ENCODE measurements around the gene HUS1B. TPM values are rescaled to one million over a fixed set of nuclear protein-coding genes. Genes with fewer than 3 reads are reported as not detected.

The HUS1B gene
- 1 to 10 TPM; 1.2 to 3.0 TPM for total RNA-seq
- polyA plus RNA-seq: under 1 TPM; 0.31 to 0.35 TPM
- long read RNA-seq, donor 1: 0 reads
- long read RNA-seq, donor 2, partial matches to known transcripts: 0 of 1 reads
- long read RNA-seq, donor 2, other reads (novel, unspliced or antisense): 0 of 1 reads
- long read RNA-seq, donor 3: 0 reads
- long read RNA-seq, donor 4, partial matches to known transcripts: 0 of 1 reads
- long read RNA-seq, donor 4, other reads (novel, unspliced or antisense): 0 of 1 reads
- long read RNA-seq, donor 5, partial matches to known transcripts: 0 of 1 reads
- long read RNA-seq, donor 5, other reads (novel, unspliced or antisense): 0 of 1 reads

DNA sequence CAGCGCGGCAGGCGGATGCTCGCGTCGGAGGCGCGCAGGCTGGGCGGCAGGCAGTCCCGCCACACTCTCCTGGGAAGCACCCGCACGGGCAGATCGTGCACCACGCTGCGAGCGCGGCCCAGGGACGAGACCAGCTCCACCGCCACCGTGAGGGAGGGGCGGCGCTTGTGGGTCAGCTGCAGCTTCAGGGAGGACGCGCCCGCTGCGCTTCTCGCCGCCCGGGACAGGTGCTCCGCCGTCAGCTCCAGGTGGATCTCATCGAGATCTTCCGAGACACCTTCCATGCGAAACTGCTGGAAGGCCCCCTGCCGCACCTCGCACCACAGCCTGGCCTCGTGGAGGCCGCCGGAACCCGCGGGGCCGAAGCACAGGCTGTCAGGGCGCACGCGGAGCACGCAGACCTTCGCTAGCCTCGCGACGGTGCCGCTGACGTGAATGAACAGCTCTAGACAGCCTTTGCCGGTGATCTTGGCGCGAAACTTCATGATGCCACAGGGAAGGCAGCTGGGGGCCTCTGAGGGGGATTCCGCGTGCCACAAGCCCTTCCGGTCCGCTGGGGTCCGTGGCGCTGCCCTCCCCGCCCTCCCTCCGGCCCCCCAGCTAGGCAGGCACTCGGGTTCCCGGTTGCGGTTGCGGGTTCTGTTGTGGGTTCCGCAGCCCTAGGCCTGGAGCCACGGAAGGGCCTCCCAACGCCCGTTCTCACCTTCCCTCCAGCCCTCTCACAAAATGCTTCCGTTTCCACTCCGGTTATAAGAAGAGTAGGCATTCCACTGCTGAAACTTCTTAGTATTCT, at the start of gene HUS1B:
TSS of gene HUS1B (minus strand) at position 641 of the 793 bp plus-strand sequence. CDS start at position 485, 156 bp downstream.
- 97 to 98% methylated on average over 71 to 73 of the region's 73 CpGs for WGBS, 2 donors
- no peak within 1 kb of the TSS for H3K9ac ChIP-seq (ENCODE audit: insufficient read depth in 1 of 2, low read length in 2 of 2)
- peaks cover 0 to 6% (median 0%) of the 10 kb centered on the region in 4 donors for H3K9me3 ChIP-seq (ENCODE audit: control insufficient read depth in 4 of 4, insufficient read depth in 3 of 4, low read length in 3 of 4)
- no peaks in the 10 kb centered on the region for H3K27me3 ChIP-seq (ENCODE audit: control insufficient read depth in 3 of 3, insufficient read depth in 3 of 3, low read length in 2 of 3)
- peaks cover 0 to 8% (median 3%) of the 10 kb centered on the region in 4 donors for H3K36me3 ChIP-seq (ENCODE audit: control insufficient read depth in 4 of 4, insufficient read depth in 4 of 4, low read length in 4 of 4)
- no peak within 1 kb of the TSS for H3K4me3 ChIP-seq
- no peak for ATAC-seq (ENCODE audit: insufficient read depth, low FRiP score)
- TF ChIP-seq, protein P1, sequence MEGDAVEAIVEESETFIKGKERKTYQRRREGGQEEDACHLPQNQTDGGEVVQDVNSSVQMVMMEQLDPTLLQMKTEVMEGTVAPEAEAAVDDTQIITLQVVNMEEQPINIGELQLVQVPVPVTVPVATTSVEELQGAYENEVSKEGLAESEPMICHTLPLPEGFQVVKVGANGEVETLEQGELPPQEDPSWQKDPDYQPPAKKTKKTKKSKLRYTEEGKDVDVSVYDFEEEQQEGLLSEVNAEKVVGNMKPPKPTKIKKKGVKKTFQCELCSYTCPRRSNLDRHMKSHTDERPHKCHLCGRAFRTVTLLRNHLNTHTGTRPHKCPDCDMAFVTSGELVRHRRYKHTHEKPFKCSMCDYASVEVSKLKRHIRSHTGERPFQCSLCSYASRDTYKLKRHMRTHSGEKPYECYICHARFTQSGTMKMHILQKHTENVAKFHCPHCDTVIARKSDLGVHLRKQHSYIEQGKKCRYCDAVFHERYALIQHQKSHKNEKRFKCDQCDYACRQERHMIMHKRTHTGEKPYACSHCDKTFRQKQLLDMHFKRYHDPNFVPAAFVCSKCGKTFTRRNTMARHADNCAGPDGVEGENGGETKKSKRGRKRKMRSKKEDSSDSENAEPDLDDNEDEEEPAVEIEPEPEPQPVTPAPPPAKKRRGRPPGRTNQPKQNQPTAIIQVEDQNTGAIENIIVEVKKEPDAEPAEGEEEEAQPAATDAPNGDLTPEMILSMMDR (IDR thresholded peaks at IDR 0.05; ENCODE audit: control extremely low read depth, extremely low read depth): no peak
- no peak within 1 kb of the TSS for H3K27ac ChIP-seq (ENCODE audit: low read depth in 1 of 2, low read length in 1 of 2)
- H3K4me1 ChIP-seq (ENCODE audit: control insufficient read depth in 5 of 5, insufficient read depth in 5 of 5, low read length in 5 of 5): peaks cover 0 to 13% (median 4%) of the 10 kb centered on the region in 5 donors
- no peak for DNase-seq

DNA sequence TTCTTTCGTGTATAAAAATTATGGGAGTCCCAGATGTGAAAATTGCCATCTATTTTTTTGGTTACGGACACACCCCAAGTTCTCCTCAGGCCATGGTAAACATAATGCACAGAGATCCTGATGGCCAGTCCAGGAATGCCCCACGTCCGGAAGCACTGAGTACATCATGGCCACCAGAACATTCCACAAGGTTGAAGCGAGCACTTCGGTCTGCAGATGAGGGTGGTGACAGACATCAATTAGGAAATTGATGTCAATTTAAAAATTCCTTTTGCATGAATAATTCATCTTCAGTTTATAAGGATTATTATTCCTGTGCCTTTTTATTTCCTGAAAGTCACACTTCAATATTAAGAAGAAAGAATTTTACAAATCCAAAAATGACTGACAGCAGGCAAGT, 49.2 kb upstream of the HUS1B start:
- Histone ChIP-seq H3K27me3 (ENCODE audit: control insufficient read depth in 3 of 3, insufficient read depth in 3 of 3, low read length in 2 of 3) (no peaks in the 10 kb centered on the region), H3K9ac (ENCODE audit: insufficient read depth in 1 of 2, low read length in 2 of 2) (no peak overlapping the region), H3K9me3 (ENCODE audit: control insufficient read depth in 4 of 4, insufficient read depth in 3 of 4, low read length in 3 of 4) (peaks cover 0 to 2% (median 0%) of the 10 kb centered on the region in 4 donors), H3K4me3 (no peak overlapping the region), H3K4me1 (ENCODE audit: control insufficient read depth in 5 of 5, insufficient read depth in 5 of 5, low read length in 5 of 5) (peaks cover 0 to 58% (median 9%) of the 10 kb centered on the region in 5 donors), H3K27ac (ENCODE audit: low read depth in 1 of 2, low read length in 1 of 2) (no peak overlapping the region), H3K36me3 (ENCODE audit: control insufficient read depth in 4 of 4, insufficient read depth in 4 of 4, low read length in 4 of 4) (no peaks in the 10 kb centered on the region)
- TF ChIP-seq, protein P1 (IDR thresholded peaks at IDR 0.05; ENCODE audit: control extremely low read depth, extremely low read depth): no peak
- DNase-seq (no peak), ATAC-seq (ENCODE audit: insufficient read depth, low FRiP score) (no peak)
- WGBS, 2 donors: 85 to 91% methylated on average over 6 of the region's 6 CpGs

DNA sequence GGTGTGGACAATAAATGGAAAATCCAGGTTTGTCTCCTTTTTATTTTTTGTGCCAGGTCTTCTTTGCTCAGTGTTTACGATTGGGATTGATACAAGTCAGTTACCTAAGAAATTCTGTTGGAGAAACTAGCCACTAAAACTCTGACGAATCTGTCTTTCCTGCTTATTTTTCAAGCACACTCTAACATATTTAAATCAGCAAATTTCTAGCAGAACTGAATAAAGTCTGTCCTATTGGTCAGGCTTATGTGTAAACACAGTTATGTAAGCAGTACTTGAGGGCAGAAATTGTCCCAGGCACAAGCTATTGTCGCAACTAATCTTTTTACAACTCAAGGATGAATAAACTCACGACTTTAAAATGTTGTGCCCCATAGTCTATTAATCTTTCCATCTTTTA, 48.1 kb upstream of the HUS1B start:
- DNase-seq (peak in 2 of 3 donors; percentile 58 to 66), ATAC-seq (ENCODE audit: insufficient read depth, low FRiP score) (no peak)
- Histone ChIP-seq H3K4me3 (no peak overlapping the region), H3K36me3 (ENCODE audit: control insufficient read depth in 4 of 4, insufficient read depth in 4 of 4, low read length in 4 of 4) (no peaks in the 10 kb centered on the region), H3K9me3 (ENCODE audit: control insufficient read depth in 4 of 4, insufficient read depth in 3 of 4, low read length in 3 of 4) (peaks cover 0 to 2% (median 0%) of the 10 kb centered on the region in 4 donors), H3K9ac (ENCODE audit: insufficient read depth in 1 of 2, low read length in 2 of 2) (no peak overlapping the region), H3K4me1 (ENCODE audit: control insufficient read depth in 5 of 5, insufficient read depth in 5 of 5, low read length in 5 of 5) (peaks cover 0 to 56% (median 9%) of the 10 kb centered on the region in 5 donors), H3K27me3 (ENCODE audit: control insufficient read depth in 3 of 3, insufficient read depth in 3 of 3, low read length in 2 of 3) (no peaks in the 10 kb centered on the region), H3K27ac (ENCODE audit: low read depth in 1 of 2, low read length in 1 of 2) (no peak overlapping the region)
- TF ChIP-seq, protein P1 (IDR thresholded peaks at IDR 0.05; ENCODE audit: control extremely low read depth, extremely low read depth): no peak
- WGBS, 2 donors: 42 to 55% methylated on average over 4 of the region's 4 CpGs

Measured in lung (tissue), 16 donors.